Pancreas (tissue), 10 donors: ENCODE measurements around the gene FCER2. TPM values are rescaled to one million over a fixed set of nuclear protein-coding genes. Genes with fewer than 3 reads are reported as not detected.

Experiments
- ATAC-seq, 4 donors: fragments of 200-7000 bp; cut with Tn5 transposase; one replicate each; pipeline versions ENCODE4 v1.8.0 to v1.9.1; 2020; ENCODE audit warnings: mild to moderate bottlenecking in 4 of 4, moderate library complexity in 4 of 4
- DNase-seq, 6 donors: peaks; one replicate each; pipeline ENCODE4 v3.0.0-alpha.2; 2020
- FAIRE-seq: peaks from 2 replicates; lab custom pipeline; 2012; peaks lifted over from hg19 to GRCh38; lab: Jason Lieb, UNC
- H3K27ac ChIP-seq, 4 donors: fragments of 200-600 bp; sonication (generic); 1 replicate in 3 of 4; 2 replicates in 1 of 4; pipeline versions ENCODE4 v1.5.0 to v1.8.0; 2020
- H3K27me3 ChIP-seq, 4 donors: fragments of 200-600 bp; one replicate each; pipeline ENCODE4 v1.8.0; 2021
- H3K36me3 ChIP-seq, 3 donors: fragments of 200-600 bp; sonication (generic) in 1 of 3; one replicate each; pipeline versions ENCODE4 v1.5.0 to v1.8.0; 2020 to 2021
- H3K4me1 ChIP-seq, 3 donors: fragments of 200-600 bp; one replicate each; pipeline ENCODE4 v1.8.0; 2021
- H3K4me3 ChIP-seq, 4 donors: fragments of 200-600 bp; sonication (generic) in 2 of 4; one replicate each; pipeline versions ENCODE4 v1.5.0 to v1.8.0; 2020 to 2021
- H3K9me3 ChIP-seq, 4 donors: fragments of 200-600 bp; one replicate each; pipeline ENCODE4 v1.8.0; 2021
- CTCF ChIP-seq, 4 donors: fragments of 200-600 bp; sonication (generic) in 3 of 4; IDR thresholded peaks; one replicate each; pipeline versions ENCODE4 v1.5.0 to v1.8.0; 2021; ENCODE audit warnings: antibody characterized with exemption in 4 of 4
- WGBS, 2 donors: extraction: QIAGEN DNeasy Blood & Tissue Kit; methylation state at CpG; one replicate each; pipeline ENCODE4 v1.1.7; 2013; 5-methylcytosine and 5-hydroxymethylcytosine counted together
- intact Hi-C, 3 donors: fragments of 100-400 bp; cut with DNase I; formaldehyde crosslinking; loops; one replicate each; pipeline versions ENCODE4 v1.11.1 to v1.14.2; 2022
- polyA plus RNA-seq, 2 donors: library from polyadenylated mRNA; stranded (reverse); fragments of 200-250 nt; gene quantifications; one replicate each; pipeline ENCODE4 v1.2.3, GENCODE V29; 2013
- total RNA-seq, 6 donors: library from RNA; stranded (reverse); fragmentation: NEBNext Ultra II Directional in 4 of 6; extraction: Animal tissue kit (Norgen Biotek cat#: 25700) in 4 of 6; gene quantifications; one replicate each; pipeline versions ENCODE4 v1.2.1 to v1.2.4, GENCODE V29; 2021 to 2023
- donor health status: healthy with polysubstance abuse.
- donor health status: DM: no; HTN: no; CAD: no; lungs with moderate emphysema.
- donor health status: DM: no; HTN: no; CAD: no.
- donor health status: control.
- donor health status: control.
- donor health status: Bipolar disorder and iron deficiency.
- donor health status: DM: yes; HTN: yes; CAD: no.
- donor health status: DM: no; HTN: no; CAD: no.
- donor health status: DM: no; HTN: no; CAD: no.
- donor health status: DM: yes; HTN: yes; CAD: no.

Gene FCER2
- total and polyA plus RNA-seq, 8 donors: 0.08 to 0.51 (median 0.19) TPM; not detected in 5

DNA sequence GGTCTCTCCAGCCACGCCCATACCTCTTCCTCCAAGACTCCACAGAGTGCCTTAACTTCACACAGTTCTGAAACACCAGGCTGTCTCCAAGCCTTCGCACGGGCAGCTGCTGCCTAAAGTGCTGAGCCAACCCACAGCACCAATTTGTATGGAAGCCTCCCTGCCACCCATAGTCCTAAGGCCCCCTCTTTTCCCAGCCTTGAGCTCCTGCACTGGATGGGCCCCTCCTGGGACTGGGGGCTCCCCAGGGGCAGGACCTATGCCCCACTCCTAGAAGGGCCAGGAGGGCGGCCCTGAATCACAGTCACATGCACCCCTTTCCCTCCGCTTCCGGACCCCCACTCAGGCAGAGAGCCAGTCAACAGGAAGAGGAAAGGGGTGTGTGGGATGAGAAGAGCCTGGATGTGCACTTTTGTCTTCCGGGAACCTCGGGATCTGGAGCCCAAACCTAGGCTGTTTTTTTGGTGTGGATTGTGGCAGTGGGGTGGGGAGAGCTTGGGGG lies 5.1 kb upstream of the FCER2 start:
- Histone ChIP-seq H3K4me3 (no peak overlapping the region), H3K9me3 (no peaks in the 10 kb centered on the region), H3K27me3 (no peaks in the 10 kb centered on the region), H3K27ac (no peak overlapping the region), H3K4me1 (no peaks in the 10 kb centered on the region), H3K36me3 (no peaks in the 10 kb centered on the region)
- WGBS, 2 donors: 65 to 69% methylated on average over 8 of the region's 8 CpGs
- DNase-seq (no peak), FAIRE-seq (no peak), ATAC-seq (peak in 1 of 4 donors; percentile 13)
- no peak for TF ChIP-seq CTCF (IDR thresholded peaks at IDR 0.05)
- intact Hi-C loops: no loop called here

GRCh38 chr19:7706188-7706954 lies 4.4 kb upstream of the FCER2 start:
- no peak for DNase-seq
- no peaks in the 10 kb centered on the region for H3K4me1 ChIP-seq
- no peaks in the 10 kb centered on the region for H3K27me3 ChIP-seq
- intact Hi-C loops: no loop called here
- no peaks in the 10 kb centered on the region for H3K9me3 ChIP-seq
- no peak for FAIRE-seq
- WGBS, 2 donors: 61 to 72% methylated on average over 14 of the region's 14 CpGs
- peak overlapping the region in 1 of 4 donors; percentile 39 for H3K27ac ChIP-seq
- TF ChIP-seq CTCF (IDR thresholded peaks at IDR 0.05): no peak
- ATAC-seq: no peak
- no peak overlapping the region for H3K4me3 ChIP-seq
- no peaks in the 10 kb centered on the region for H3K36me3 ChIP-seq

GRCh38 chr19:7705387-7706187 lies 3.7 kb upstream of the FCER2 start:
- WGBS, 2 donors: 45 to 60% methylated on average over 24 of the region's 24 CpGs
- Histone ChIP-seq H3K9me3 (no peaks in the 10 kb centered on the region), H3K36me3 (no peaks in the 10 kb centered on the region), H3K4me1 (no peaks in the 10 kb centered on the region), H3K27ac (peak overlapping the region in 1 of 4 donors; percentile 39), H3K27me3 (no peaks in the 10 kb centered on the region), H3K4me3 (no peak overlapping the region)
- ATAC-seq (peak in 2 of 4 donors; percentile 41 to 64), FAIRE-seq (no peak), DNase-seq (peak in 1 of 6 donors; percentile 40)
- intact Hi-C loops: no loop called here
- no peak for TF ChIP-seq CTCF (IDR thresholded peaks at IDR 0.05)

DNA sequence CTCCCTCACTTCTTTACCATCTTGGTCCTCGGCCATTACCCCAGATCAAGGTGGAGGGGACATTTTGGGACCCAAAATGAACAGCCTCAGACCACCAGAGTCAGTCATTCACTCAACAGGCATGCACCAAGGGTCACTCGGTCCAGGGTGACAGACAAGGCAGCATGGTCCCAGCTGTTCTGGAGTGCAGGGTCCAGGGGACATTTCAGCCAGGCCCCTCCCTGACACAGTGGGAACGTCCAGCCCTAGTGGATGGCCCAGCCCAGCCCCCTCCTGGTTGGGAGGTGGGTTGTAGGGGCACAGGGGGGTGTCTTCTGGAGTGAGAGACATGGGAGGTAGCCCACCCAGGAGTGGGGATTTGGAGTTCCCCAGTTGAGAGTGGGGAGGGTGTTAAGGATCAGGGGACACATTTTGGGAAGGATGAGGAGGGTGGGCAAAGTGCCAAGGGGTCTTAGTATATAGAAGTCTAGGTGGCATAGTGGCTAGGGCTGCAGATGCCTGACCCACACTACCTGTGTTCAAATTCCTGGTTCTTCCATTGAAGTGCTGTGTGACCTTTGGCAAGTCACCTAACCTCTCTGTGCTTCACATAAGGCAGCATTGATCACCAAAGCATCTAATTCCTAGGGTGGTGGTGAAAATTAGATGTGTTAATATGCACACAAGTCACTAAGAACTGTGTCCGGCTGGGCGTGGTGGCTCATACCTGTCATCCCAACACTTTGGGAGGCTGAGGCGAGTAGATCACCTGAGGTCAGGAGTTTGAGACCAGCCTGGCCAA lies 2.5 kb upstream of the FCER2 start:
- no peaks in the 10 kb centered on the region for H3K9me3 ChIP-seq
- DNase-seq: no peak
- no peaks in the 10 kb centered on the region for H3K27me3 ChIP-seq
- ATAC-seq: no peak
- FAIRE-seq: no peak
- H3K4me3 ChIP-seq: no peak overlapping the region
- no peaks in the 10 kb centered on the region for H3K36me3 ChIP-seq
- TF ChIP-seq CTCF (IDR thresholded peaks at IDR 0.05): no peak
- no peaks in the 10 kb centered on the region for H3K4me1 ChIP-seq
- WGBS, 2 donors: 49 to 69% methylated on average over 6 of the region's 6 CpGs
- intact Hi-C loops: no loop called here
- no peak overlapping the region for H3K27ac ChIP-seq
